HG02870 (cell line): ENCODE measurements around the gene RIOX2.
"Not testable (repeated sequence)": the region's sequence is repeated elsewhere in the genome, so short reads cannot be mapped to it uniquely, and the experiment has no call there.

Experiments used
- ATAC-seq: cut with Tn5 transposase; IDR thresholded peaks from one replicate; pipeline ENCODE4 v1.9.1; 2021; ENCODE audit warnings: mild to moderate bottlenecking, moderate library complexity; ENCODE audit not compliant: unreplicated experiment

RIOX2 gene

GRCh38 chr3:97971679-97972567, at the start of gene RIOX2:
RIOX2 (minus strand) TSS chr3:97972431; CDS start chr3:97967593, 4,838 bp downstream.
- peak; percentile 76 for ATAC-seq

- ATAC-seq, result no peak
These were observed 48.2 kb upstream of the RIOX2 start for GRCh38 chr3:98020412-98020811.

GRCh38 chr3:98018301-98018700, 46.1 kb upstream of the RIOX2 start:
- no peak for ATAC-seq

GRCh38 chr3:98014268-98014585, 42.0 kb upstream of the RIOX2 start:
- ATAC-seq, result no peak

GRCh38 chr3:98013411-98014267, 41.4 kb upstream of the RIOX2 start:
- no peak for ATAC-seq

- no peak for ATAC-seq
These were observed 40.7 kb upstream of the RIOX2 start for GRCh38 chr3:98012979-98013378.

- not testable (repeated sequence) for ATAC-seq
These were observed 38.7 kb upstream of the RIOX2 start for GRCh38 chr3:98010883-98011449.

GRCh38 chr3:98010194-98010882, 38.1 kb upstream of the RIOX2 start:
- no peak for ATAC-seq

- ATAC-seq, result peak; percentile 70
These were observed 36.6 kb upstream of the RIOX2 start for GRCh38 chr3:98008855-98009254.

GRCh38 chr3:98005438-98005837, 33.2 kb upstream of the RIOX2 start:
- no peak for ATAC-seq

- no peak for ATAC-seq
These were observed 32.5 kb upstream of the RIOX2 start for GRCh38 chr3:98004721-98005120.

- peak; percentile 58 for ATAC-seq
These were observed 31.2 kb upstream of the RIOX2 start for GRCh38 chr3:98003306-98003969.

- no peak for ATAC-seq
These were observed 30.5 kb upstream of the RIOX2 start for GRCh38 chr3:98002717-98003116.

- no peak for ATAC-seq
These were observed 27.8 kb upstream of the RIOX2 start for GRCh38 chr3:97999994-98000393.

- ATAC-seq, result no peak
These were observed 26.9 kb upstream of the RIOX2 start for GRCh38 chr3:97999103-97999502.

- ATAC-seq, result no peak
These were observed 24.8 kb upstream of the RIOX2 start for GRCh38 chr3:97996988-97997387.

GRCh38 chr3:97994328-97994945, 22.2 kb upstream of the RIOX2 start:
- ATAC-seq, result no peak

- no peak for ATAC-seq
These were observed 21.3 kb upstream of the RIOX2 start for GRCh38 chr3:97993526-97993925.

- no peak for ATAC-seq
These were observed 20.4 kb upstream of the RIOX2 start for GRCh38 chr3:97992547-97993173.

- ATAC-seq, result peak; percentile 48
These were observed 19.1 kb upstream of the RIOX2 start for GRCh38 chr3:97991293-97991682.
